ENCODE measurements around the gene MAGEL2. TPM values are rescaled to one million over a fixed set of nuclear protein-coding genes. Genes with fewer than 3 reads are reported as not detected.
A peak's percentile ranks its signal among the peaks of the same experiment; 100 is the strongest.

Gene MAGEL2
- total and polyA plus RNA-seq, 2 donors from 2014 or later: 0.06 TPM; not detected in 1

GRCh38 chr15:23686466-23687142, 38.9 kb upstream of the MAGEL2 start:
- Histone ChIP-seq H3K9ac (ENCODE audit: low read length in 3 of 3) (peak overlapping the region in 2 of 3 donors; percentile 10 to 20), H3K27me3 (ENCODE audit: control insufficient read depth, insufficient read depth, low read length) (no peaks in the 10 kb centered on the region), H3K4me1 (ENCODE audit: control insufficient read depth in 2 of 3, insufficient read depth in 2 of 3, low read depth in 1 of 3, low read length in 3 of 3) (no peaks in the 10 kb centered on the region), H3K36me3 (ENCODE audit: control insufficient read depth in 2 of 3, insufficient read depth in 3 of 3, low read length in 3 of 3) (no peaks in the 10 kb centered on the region), H3K4me3 (ENCODE audit: low read length in 3 of 3) (peak overlapping the region; percentile 47 to 55 (median 54)), H3K9me3 (ENCODE audit: control insufficient read depth in 2 of 3, insufficient read depth in 1 of 3, low read length in 3 of 3) (no peaks in the 10 kb centered on the region), H3K27ac (ENCODE audit: low read depth in 2 of 2, low read length in 2 of 2) (no peak overlapping the region)
- intact Hi-C loops (cut with DNase I): no loop called here
- no peak for TF ChIP-seq CTCF (IDR thresholded peaks at IDR 0.05; ENCODE audit: borderline replicate concordance, extremely low read depth, insufficient read depth)
- DNase-seq: peak in 4 of 5 donors; percentile 9 to 71 (median 26)
- no peak for FAIRE-seq

GRCh38 chr15:23671481-23671880, 23.8 kb upstream of the MAGEL2 start:
- DNase-seq (no peak), FAIRE-seq (no peak)
- Histone ChIP-seq H3K9me3 (ENCODE audit: control insufficient read depth in 2 of 3, insufficient read depth in 1 of 3, low read length in 3 of 3) (no peaks in the 10 kb centered on the region), H3K4me3 (ENCODE audit: low read length in 3 of 3) (no peak overlapping the region), H3K9ac (ENCODE audit: low read length in 3 of 3) (no peak overlapping the region), H3K27me3 (ENCODE audit: control insufficient read depth, insufficient read depth, low read length) (no peaks in the 10 kb centered on the region), H3K4me1 (ENCODE audit: control insufficient read depth in 2 of 3, insufficient read depth in 2 of 3, low read depth in 1 of 3, low read length in 3 of 3) (no peaks in the 10 kb centered on the region), H3K36me3 (ENCODE audit: control insufficient read depth in 2 of 3, insufficient read depth in 3 of 3, low read length in 3 of 3) (no peaks in the 10 kb centered on the region), H3K27ac (ENCODE audit: low read depth in 2 of 2, low read length in 2 of 2) (no peak overlapping the region)
- no peak for TF ChIP-seq CTCF (IDR thresholded peaks at IDR 0.05; ENCODE audit: borderline replicate concordance, extremely low read depth, insufficient read depth)
- intact Hi-C loops (cut with DNase I): no loop called here

GRCh38 chr15:23670970-23671369, 23.3 kb upstream of the MAGEL2 start:
- H3K9me3 ChIP-seq (ENCODE audit: control insufficient read depth in 2 of 3, insufficient read depth in 1 of 3, low read length in 3 of 3): no peaks in the 10 kb centered on the region
- FAIRE-seq: no peak

More at GRCh38 chr15:23670970-23671369, 23.3 kb upstream of the MAGEL2 start:
- TF ChIP-seq CTCF (IDR thresholded peaks at IDR 0.05; ENCODE audit: borderline replicate concordance, extremely low read depth, insufficient read depth): no peak
- Histone ChIP-seq H3K36me3 (ENCODE audit: control insufficient read depth in 2 of 3, insufficient read depth in 3 of 3, low read length in 3 of 3) (no peaks in the 10 kb centered on the region), H3K4me3 (ENCODE audit: low read length in 3 of 3) (no peak overlapping the region), H3K4me1 (ENCODE audit: control insufficient read depth in 2 of 3, insufficient read depth in 2 of 3, low read depth in 1 of 3, low read length in 3 of 3) (no peaks in the 10 kb centered on the region), H3K9ac (ENCODE audit: low read length in 3 of 3) (no peak overlapping the region), H3K27me3 (ENCODE audit: control insufficient read depth, insufficient read depth, low read length) (no peaks in the 10 kb centered on the region), H3K27ac (ENCODE audit: low read depth in 2 of 2, low read length in 2 of 2) (no peak overlapping the region)
- DNase-seq: no peak
- intact Hi-C loops (cut with DNase I): no loop called here

Measured in kidney (tissue), 14 donors.